PC-9 (cell line): ENCODE measurements around the gene MAB21L4.

ENCODE experiments used
- EZH2 ChIP-seq: fragments of 200-600 bp; sonication (generic); IDR thresholded peaks from 2 replicates; pipeline ENCODE4 v1.8.0; 2017; ENCODE audit warnings: antibody characterized with exemption, low read depth
- TF ChIP-seq, protein P1 (sequence below): fragments of 200-600 bp; sonication (generic); conservative IDR thresholded peaks from 2 replicates; pipeline ENCODE4 v1.6.1; 2017; ENCODE audit warnings: mixed run types, antibody characterized with exemption, mild to moderate bottlenecking, moderate library complexity

- TF ChIP-seq, protein P1, sequence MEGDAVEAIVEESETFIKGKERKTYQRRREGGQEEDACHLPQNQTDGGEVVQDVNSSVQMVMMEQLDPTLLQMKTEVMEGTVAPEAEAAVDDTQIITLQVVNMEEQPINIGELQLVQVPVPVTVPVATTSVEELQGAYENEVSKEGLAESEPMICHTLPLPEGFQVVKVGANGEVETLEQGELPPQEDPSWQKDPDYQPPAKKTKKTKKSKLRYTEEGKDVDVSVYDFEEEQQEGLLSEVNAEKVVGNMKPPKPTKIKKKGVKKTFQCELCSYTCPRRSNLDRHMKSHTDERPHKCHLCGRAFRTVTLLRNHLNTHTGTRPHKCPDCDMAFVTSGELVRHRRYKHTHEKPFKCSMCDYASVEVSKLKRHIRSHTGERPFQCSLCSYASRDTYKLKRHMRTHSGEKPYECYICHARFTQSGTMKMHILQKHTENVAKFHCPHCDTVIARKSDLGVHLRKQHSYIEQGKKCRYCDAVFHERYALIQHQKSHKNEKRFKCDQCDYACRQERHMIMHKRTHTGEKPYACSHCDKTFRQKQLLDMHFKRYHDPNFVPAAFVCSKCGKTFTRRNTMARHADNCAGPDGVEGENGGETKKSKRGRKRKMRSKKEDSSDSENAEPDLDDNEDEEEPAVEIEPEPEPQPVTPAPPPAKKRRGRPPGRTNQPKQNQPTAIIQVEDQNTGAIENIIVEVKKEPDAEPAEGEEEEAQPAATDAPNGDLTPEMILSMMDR: no peak
- TF ChIP-seq EZH2: no peak
Observed at GRCh38 chr2:240881913-240882312, 14.0 kb downstream of the MAB21L4 start.
